IMR-90 (cell line): ENCODE data around the gene GORASP1.

Source experiments
- FOS ChIP-seq: fragments of 150-350 bp; IDR thresholded peaks from 2 replicates; pipeline ENCODE4 v1.6.1; 2016; ENCODE audit warnings: low read depth, low read length
- MAFK ChIP-seq: IDR thresholded peaks from 2 replicates; pipeline ENCODE4 v1.6.1; 2012; ENCODE audit warnings: low read depth, low read length, improper control_type of control experiment
- MXI1 ChIP-seq: IDR thresholded peaks from 2 replicates; pipeline ENCODE4 v1.6.1; 2012; ENCODE audit warnings: low read depth, mild to moderate bottlenecking, low read length, moderate library complexity, borderline replicate concordance
- NFE2L2 ChIP-seq: fragments of 150-350 bp; IDR thresholded peaks from 2 replicates; pipeline ENCODE4 v1.6.1; 2016; ENCODE audit warnings: low read depth, mild to moderate bottlenecking, low read length
- POLR2A ChIP-seq: IDR thresholded peaks from 2 replicates; pipeline ENCODE4 v1.6.1; 2012; ENCODE audit warnings: mild to moderate bottlenecking, low read depth, low read length
- RAD21 ChIP-seq: IDR thresholded peaks from 2 replicates; pipeline ENCODE4 v1.6.1; 2012; ENCODE audit warnings: low read length, improper control_type of control experiment
- RCOR1 ChIP-seq: IDR thresholded peaks from 2 replicates; pipeline ENCODE4 v1.6.1; 2012; ENCODE audit warnings: mild to moderate bottlenecking, low read length, improper control_type of control experiment; ENCODE audit not compliant: insufficient replicate concordance
- TF ChIP-seq, protein P1 (sequence below): conservative IDR thresholded peaks from 2 replicates; pipeline ENCODE4 v1.5.1; 2012; ENCODE audit warnings: mild to moderate bottlenecking, low read depth, low read length, improper control_type of control experiment

DNA sequence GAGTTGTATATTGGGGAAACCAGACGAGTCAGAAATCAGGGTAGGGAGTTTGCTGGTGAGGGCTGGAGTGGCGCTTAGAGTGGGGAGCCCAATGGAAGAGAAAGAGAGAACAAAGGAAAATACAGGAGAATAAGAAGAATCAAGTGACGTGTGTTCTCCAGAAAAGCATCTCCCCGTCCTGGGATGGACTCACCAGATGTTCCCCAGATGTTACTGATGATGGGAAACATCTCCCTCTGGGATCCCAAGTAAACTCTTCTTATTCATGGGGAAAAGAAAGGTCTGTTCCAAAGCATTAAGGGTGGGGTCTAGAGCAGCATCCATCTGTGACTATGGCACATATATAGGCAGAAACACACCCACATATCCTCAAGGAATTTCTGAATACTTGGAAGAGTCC lies 49.0 kb upstream of the GORASP1 start:
- TF ChIP-seq, protein P1, sequence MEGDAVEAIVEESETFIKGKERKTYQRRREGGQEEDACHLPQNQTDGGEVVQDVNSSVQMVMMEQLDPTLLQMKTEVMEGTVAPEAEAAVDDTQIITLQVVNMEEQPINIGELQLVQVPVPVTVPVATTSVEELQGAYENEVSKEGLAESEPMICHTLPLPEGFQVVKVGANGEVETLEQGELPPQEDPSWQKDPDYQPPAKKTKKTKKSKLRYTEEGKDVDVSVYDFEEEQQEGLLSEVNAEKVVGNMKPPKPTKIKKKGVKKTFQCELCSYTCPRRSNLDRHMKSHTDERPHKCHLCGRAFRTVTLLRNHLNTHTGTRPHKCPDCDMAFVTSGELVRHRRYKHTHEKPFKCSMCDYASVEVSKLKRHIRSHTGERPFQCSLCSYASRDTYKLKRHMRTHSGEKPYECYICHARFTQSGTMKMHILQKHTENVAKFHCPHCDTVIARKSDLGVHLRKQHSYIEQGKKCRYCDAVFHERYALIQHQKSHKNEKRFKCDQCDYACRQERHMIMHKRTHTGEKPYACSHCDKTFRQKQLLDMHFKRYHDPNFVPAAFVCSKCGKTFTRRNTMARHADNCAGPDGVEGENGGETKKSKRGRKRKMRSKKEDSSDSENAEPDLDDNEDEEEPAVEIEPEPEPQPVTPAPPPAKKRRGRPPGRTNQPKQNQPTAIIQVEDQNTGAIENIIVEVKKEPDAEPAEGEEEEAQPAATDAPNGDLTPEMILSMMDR, result no peak
- TF ChIP-seq NFE2L2 (no peak), RCOR1 (no peak), RAD21 (no peak), MAFK (no peak), MXI1 (no peak), POLR2A (no peak), FOS (no peak)
